Fibroblast of pulmonary artery (primary cell): Measurements from ENCODE around the gene ARHGAP6.

Source experiments
- DNase-seq: peaks from one replicate; pipeline ENCODE4 v3.0.0-alpha.2; 2010; ENCODE audit warnings: low read depth
- H3K4me3 ChIP-seq: replicated peaks from 2 replicates; pipeline ENCODE4 v1.5.1; 2011; ENCODE audit warnings: low read depth, mild to moderate bottlenecking, control low read depth, low read length, moderate library complexity
- CTCF ChIP-seq: IDR thresholded peaks from 2 replicates; pipeline ENCODE4 v1.5.1; 2011; ENCODE audit warnings: mild to moderate bottlenecking, control low read depth, low read length, inconsistent platforms; ENCODE audit errors: missing control alignments

Gene ARHGAP6

GRCh38 chrX:11346121-11346682 is 319.5 kb downstream of the ARHGAP6 start:
- no peak overlapping the region for H3K4me3 ChIP-seq
- TF ChIP-seq CTCF, result no peak
- no peak for DNase-seq

GRCh38 chrX:11342673-11343072 is 323.0 kb downstream of the ARHGAP6 start:
- no peak for DNase-seq
- H3K4me3 ChIP-seq, result no peak overlapping the region
- no peak for TF ChIP-seq CTCF

GRCh38 chrX:11341274-11342201 is 324.2 kb downstream of the ARHGAP6 start:
- TF ChIP-seq CTCF, result no peak

GRCh38 chrX:11337292-11338009 is 328.3 kb downstream of the ARHGAP6 start:
- no peak for DNase-seq
- TF ChIP-seq CTCF, result no peak
- H3K4me3 ChIP-seq, result no peak overlapping the region

More at GRCh38 chrX:11341274-11342201, 324.2 kb downstream of the ARHGAP6 start:
- peak; percentile 94 for DNase-seq
- H3K4me3 ChIP-seq, result no peak overlapping the region

- TF ChIP-seq CTCF, result no peak
- no peak overlapping the region for H3K4me3 ChIP-seq
- no peak for DNase-seq
Measured at GRCh38 chrX:11336201-11336600, 329.5 kb downstream of the ARHGAP6 start.

- no peak overlapping the region for H3K4me3 ChIP-seq
- DNase-seq, result no peak
- TF ChIP-seq CTCF, result no peak
Measured at GRCh38 chrX:11334165-11334564, 331.6 kb downstream of the ARHGAP6 start.
